K562 (cell line): Measurements from ENCODE around the gene ACACB. TPM values are rescaled to one million over a fixed set of nuclear protein-coding genes. Genes with fewer than 3 reads are reported as not detected.
A peak's percentile ranks its signal among the peaks of the same experiment; 100 is the strongest.

ENCODE experiments used
- ARID1B ChIP-seq: fragments of 450-650 bp; IDR thresholded peaks from 2 replicates; pipeline ENCODE4 v1.6.1; 2016; ENCODE audit warnings: antibody characterized with exemption, mild to moderate bottlenecking, inconsistent platforms
- CBX8 ChIP-seq: fragments of 200-600 bp; sonication (generic); IDR thresholded peaks from 2 replicates; pipeline ENCODE4 v1.6.1; 2012; ENCODE audit warnings: borderline replicate concordance, mixed run types, low read depth, mild to moderate bottlenecking, moderate library complexity, mixed read lengths, low read length, control low read depth, inconsistent platforms; ENCODE audit not compliant: poor library complexity, severe bottlenecking; ENCODE audit errors: extremely low read depth
- COPS2 ChIP-seq: fragments of 450-650 bp; conservative IDR thresholded peaks from 2 replicates; pipeline ENCODE4 v1.6.1; 2016; ENCODE audit warnings: mild to moderate bottlenecking, moderate library complexity
- FOXM1 ChIP-seq, 2 experiments: fragments of 450-650 bp in 1 of 2; sonication (generic) in 1 of 2; formaldehyde crosslinking in 1 of 2; IDR thresholded peaks; 2 replicates each; pipeline versions ENCODE4 v1.6.1 to v1.9.0; 2017 to 2022; ENCODE audit warnings: low read depth in 2 of 2, mild to moderate bottlenecking in 2 of 2, missing genetic modification reagents in 1 of 2, moderate library complexity in 1 of 2
- GTF2F1 ChIP-seq: IDR thresholded peaks from 2 replicates; pipeline ENCODE4 v1.6.1; 2011; ENCODE audit warnings: low read depth, low read length, improper control_type of control experiment
- HMGN3 ChIP-seq: IDR thresholded peaks from 2 replicates; pipeline ENCODE4 v1.6.1; 2011; ENCODE audit warnings: borderline replicate concordance, low read depth, mild to moderate bottlenecking, mixed read lengths, low read length; ENCODE audit not compliant: insufficient read length; ENCODE audit errors: extremely low read depth
- KLF13 ChIP-seq: fragments of 450-650 bp; IDR thresholded peaks from 2 replicates; pipeline ENCODE4 v1.6.1; 2016; ENCODE audit warnings: missing genetic modification characterization, low read depth, mild to moderate bottlenecking, missing compliant biosample characterization, moderate library complexity, borderline replicate concordance
- LCOR ChIP-seq: sonication (generic); formaldehyde crosslinking; IDR thresholded peaks from 2 replicates; pipeline ENCODE4 v1.8.0; 2022; ENCODE audit warnings: mild to moderate bottlenecking, missing genetic modification reagents
- NBN ChIP-seq: fragments of 450-650 bp; IDR thresholded peaks from 2 replicates; pipeline ENCODE4 v1.6.1; 2016; ENCODE audit warnings: low read depth, mild to moderate bottlenecking
- NFATC3 ChIP-seq: fragments of 450-650 bp; IDR thresholded peaks from 2 replicates; pipeline ENCODE4 v1.6.1; 2017; ENCODE audit warnings: mild to moderate bottlenecking
- NONO ChIP-seq, 2 experiments: fragments of 200-400 bp in 1 of 2; fragments of 450-650 bp in 1 of 2; formaldehyde crosslinking in 1 of 2; IDR thresholded peaks; 2 replicates each; pipeline ENCODE4 v1.6.1; 2017; ENCODE audit warnings: low read depth in 2 of 2, mild to moderate bottlenecking in 2 of 2, moderate library complexity in 2 of 2, low read length in 1 of 2
- OTX1 ChIP-seq: fragments of 450-650 bp; formaldehyde crosslinking; IDR thresholded peaks from 2 replicates; pipeline ENCODE4 v1.4.0; 2022; ENCODE audit warnings: mild to moderate bottlenecking
- PYGO2 ChIP-seq: fragments of 450-650 bp; IDR thresholded peaks from 2 replicates; pipeline ENCODE4 v1.6.1; 2016; ENCODE audit warnings: mild to moderate bottlenecking, missing genetic modification characterization, moderate library complexity, missing compliant biosample characterization
- RAD21 ChIP-seq, 2 experiments: fragments of 250-450 bp in 1 of 2; fragments of 450-650 bp in 1 of 2; sonication (Bioruptor Pico) in 1 of 2; formaldehyde crosslinking in 1 of 2; IDR thresholded peaks in 1 of 2; conservative IDR thresholded peaks in 1 of 2; 2 replicates each; pipeline versions ENCODE4 v1.4.0 to v1.8.0; 2020 to 2022; ENCODE audit warnings: mild to moderate bottlenecking in 2 of 2, moderate library complexity in 1 of 2
- RFX5 ChIP-seq: IDR thresholded peaks from 2 replicates; pipeline ENCODE4 v1.6.1; 2011; ENCODE audit warnings: low read depth, mild to moderate bottlenecking, improper control_type of control experiment, low read length
- SMAD4 ChIP-seq: fragments of 250-450 bp; sonication (Bioruptor Pico); conservative IDR thresholded peaks from 2 replicates; pipeline ENCODE4 v1.8.0; 2021; ENCODE audit warnings: inconsistent platforms, mild to moderate bottlenecking, moderate library complexity
- SOX6 ChIP-seq: fragments of 450-650 bp; IDR thresholded peaks from 2 replicates; pipeline ENCODE4 v1.6.1; 2014; ENCODE audit warnings: mild to moderate bottlenecking
- STAG1 ChIP-seq: sonication (generic); formaldehyde crosslinking; IDR thresholded peaks from 2 replicates; pipeline ENCODE4 v1.5.0; 2020; ENCODE audit warnings: missing genetic modification reagents, borderline replicate concordance
- TAF1 ChIP-seq: IDR thresholded peaks from 2 replicates; pipeline ENCODE4 v1.6.1; 2011; ENCODE audit warnings: mild to moderate bottlenecking, low read length, moderate library complexity; ENCODE audit not compliant: insufficient read depth, control insufficient read depth, severe bottlenecking; ENCODE audit errors: extremely low read depth
- ZBTB11 ChIP-seq, 3 experiments: fragments of 200-800 bp in 1 of 3; fragments of 250-450 bp in 1 of 3; fragments of 450-650 bp in 1 of 3; sonication (Bioruptor Pico) in 1 of 3; sonication (Bioruptor generic) in 1 of 3; formaldehyde crosslinking in 1 of 3; IDR thresholded peaks; 2 replicates each; pipeline versions ENCODE4 v1.6.1 to v1.8.0; 2016 to 2022; ENCODE audit warnings: mild to moderate bottlenecking in 2 of 3, missing genetic modification characterization in 2 of 3, missing compliant biosample characterization in 1 of 3, moderate library complexity in 1 of 3
- ZKSCAN1 ChIP-seq: fragments of 150-350 bp; IDR thresholded peaks from 2 replicates; pipeline ENCODE4 v1.6.1; 2016; ENCODE audit warnings: low read depth, low read length
- ZNF143 ChIP-seq: sonication (generic); formaldehyde crosslinking; IDR thresholded peaks from 2 replicates; pipeline ENCODE4 v1.9.0; 2022; ENCODE audit warnings: mild to moderate bottlenecking, missing genetic modification reagents
- ZNF431 ChIP-seq: sonication (generic); formaldehyde crosslinking; IDR thresholded peaks from 2 replicates; pipeline ENCODE4 v1.8.0; 2022; ENCODE audit warnings: mild to moderate bottlenecking, missing genetic modification reagents
- polyA plus RNA-seq, 8 experiments: library from polyadenylated mRNA; depleted of rRNA in 4 of 8; stranded (reverse) in 5 of 8; unstranded in 3 of 8; fragments of >200 nt; fragmentation: Nextera tagmentation in 2 of 8; fragmentation: Illumina TruSeq in 1 of 8; extraction: Ambion mirVana in 2 of 8; extraction: Trizol in 1 of 8; gene quantifications; 2 replicates each; pipeline versions ENCODE4 v1.2.1 to v1.2.3, GENCODE V29; 2011 to 2014; ENCODE audit warnings: inconsistent platforms in 1 of 8, missing spikeins in 1 of 8
- total RNA-seq, 7 experiments: library from RNA; depleted of rRNA in 6 of 7; stranded (reverse); fragments of >200 nt in 6 of 7; fragmentation: Illumina TruSeq in 2 of 7; extraction: Trizol in 2 of 7; gene quantifications; 2 replicates each; pipeline versions ENCODE4 v1.2.1 to v1.2.3, GENCODE V29; 2011 to 2021; ENCODE audit warnings: low replicate concordance in 1 of 7

Gene ACACB
- total and polyA plus RNA-seq, 9 of the 15 experiments (the other 6 are each of a cell fraction or from before 2014, with no cell fraction given) = 0.10 to 2.5 (median 0.83) TPM

DNA sequence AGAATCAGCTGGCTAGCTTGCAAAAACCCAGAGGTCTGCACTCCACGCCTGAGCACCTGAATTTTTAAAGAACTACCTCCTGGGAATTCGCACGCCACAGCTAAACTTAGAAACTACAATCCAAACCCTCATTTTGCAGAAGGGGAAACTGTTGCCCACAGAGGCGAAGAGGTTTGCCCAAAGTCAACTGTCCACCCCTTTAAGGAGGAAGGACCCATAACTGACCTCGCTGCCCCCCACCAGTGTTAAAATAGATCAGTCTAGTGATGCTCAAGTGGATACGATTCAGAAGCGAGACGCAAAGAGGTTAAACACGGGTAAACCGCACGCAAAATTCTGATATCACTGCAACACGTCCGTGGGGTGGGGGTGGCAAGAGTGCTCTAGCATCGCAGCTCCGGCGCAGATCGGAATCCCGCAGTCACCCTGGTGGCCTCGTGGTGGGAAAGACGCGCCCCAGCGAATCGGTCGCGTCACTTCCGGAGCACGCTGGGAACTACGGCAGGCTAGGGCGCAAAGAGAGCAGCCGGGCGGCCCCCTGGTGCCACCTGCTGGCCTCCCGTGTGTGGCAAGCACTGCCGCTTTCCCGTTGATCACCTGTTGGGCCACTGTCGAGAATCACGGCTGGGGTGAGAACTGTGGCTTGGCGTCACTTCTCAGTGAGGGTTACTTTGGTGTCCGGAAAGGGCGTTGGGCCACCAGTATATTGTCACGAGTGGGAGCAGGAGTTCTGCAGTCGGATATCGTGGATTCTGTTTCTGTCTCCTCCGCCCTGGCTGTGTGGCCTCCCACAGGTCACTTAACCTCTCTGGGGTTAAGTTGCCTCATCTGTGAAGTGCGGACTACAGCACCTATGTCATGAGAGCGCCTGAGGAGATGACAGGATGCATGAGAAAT is 23.1 kb upstream of the ACACB start, which contains the start of gene ALKBH2 (continued):
- TF ChIP-seq CBX8 (no peak), ZNF143 (peak; percentile 60), FOXM1 (IDR thresholded peaks at IDR 0.05; ENCODE audit: low read depth) (peak; percentile 32; the same call in 1 of the 2 replicates), FOXM1 (CRISPR knock-in tag; IDR thresholded peaks at IDR 0.05; ENCODE audit: low read depth) (no peak), NFATC3 (no peak), SOX6 (peak; percentile 65), KLF13 (tag) (no peak), STAG1 (CRISPR knock-in tag) (peak; percentile 96), ARID1B (peak; percentile 47), OTX1 (no peak), ZKSCAN1 (peak; percentile 67; the same call in 1 of the 2 replicates), NONO (IDR thresholded peaks at IDR 0.05; ENCODE audit: low read depth in 2 of 2, low read length in 1 of 2) (0 out of 4 replicates have a peak, but pooled peaks of 1 of the 2 experiments have one; percentile 23), SMAD4 (CRISPR knock-in tag) (no peak), ZBTB11 (CRISPR knock-in tag; IDR thresholded peaks at IDR 0.05) (peak in 2 of 3 experiments; percentile 33 to 88; a peak in 2 of 6 replicates), RFX5 (peak; percentile 56; the same call in 1 of the 2 replicates), ZNF431 (CRISPR knock-in tag) (peak; percentile 58; the same call in 1 of the 2 replicates), NBN (peak; percentile 63; the same call in 1 of the 2 replicates), HMGN3 (peak; percentile 57), LCOR (0 out of 2 replicates have a peak, but pooled peaks have one; percentile 57), COPS2 (no peak), GTF2F1 (peak; percentile 71; the same call in 1 of the 2 replicates), TAF1 (peak; percentile 56), PYGO2 (tag) (no peak), RAD21 (CRISPR knock-in tag; conservative IDR thresholded peaks at IDR 0.05 in 1 of 2, IDR thresholded peaks at IDR 0.05 in 1 of 2) (peak; percentile 89 to 93)
